ENCODE results near the gene VOPP1. TPM values are rescaled to one million over a fixed set of nuclear protein-coding genes. Genes with fewer than 3 reads are reported as not detected.

The VOPP1 gene
- total and polyA plus RNA-seq, 9 of the 15 experiments (the other 6 are each of a cell fraction or from before 2014, with no cell fraction given) = 8.2 to 45.8 (median 31.2) TPM

DNA sequence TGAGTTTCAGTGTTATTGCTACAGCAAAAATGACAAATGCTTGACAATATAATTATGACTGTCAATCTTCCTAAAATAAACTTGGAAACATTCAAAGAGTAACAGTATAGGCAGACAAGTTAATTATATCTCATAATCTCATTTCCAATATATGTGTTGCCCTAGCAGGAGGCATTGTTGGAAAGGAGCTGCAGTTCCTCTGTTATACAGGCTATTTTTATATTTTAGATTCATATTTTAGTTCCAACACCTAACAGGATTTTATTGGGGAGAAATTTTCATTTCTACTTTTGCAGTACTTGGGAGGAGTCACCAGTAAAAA lies 19.3 kb downstream of the VOPP1 start:
- Histone ChIP-seq H3K4me3 (no peak overlapping the region), H3K27me3 (ENCODE audit: control insufficient read depth in 2 of 2, insufficient read depth in 2 of 2, low read length in 2 of 2) (no peaks in the 10 kb centered on the region), H3K9ac (ENCODE audit: insufficient read depth in 1 of 2, low read depth in 2 of 2, low read length in 2 of 2) (no peak overlapping the region), H3K9me3 (replicated peaks; ENCODE audit: control insufficient read depth, insufficient read depth, low read depth, low read length) (no peaks in the 10 kb centered on the region), H3K9me1 (ENCODE audit: control insufficient read depth, insufficient read depth, low read length) (peaks cover 2% of the 10 kb centered on the region), H2AFZ (ENCODE audit: low read depth, low read length) (no peak overlapping the region), H3K36me3 (ENCODE audit: control insufficient read depth, insufficient read depth, low read length) (peaks cover 7% of the 10 kb centered on the region; the same call in 1 of the 3 replicates), H3K4me2 (ENCODE audit: insufficient read depth, low read length) (no peak overlapping the region), H3K4me1 (replicated peaks in 1 of 2; ENCODE audit: control insufficient read depth in 2 of 2, insufficient read depth in 2 of 2, low read length in 2 of 2) (peaks cover 15 to 19% of the 10 kb centered on the region in 2 experiments), H3K27ac (ENCODE audit: extremely low read depth, low read depth, low read length) (no peak overlapping the region), H4K20me1 (replicated peaks; ENCODE audit: control insufficient read depth, insufficient read depth, low read length) (peaks cover 36% of the 10 kb centered on the region), H3K79me2 (ENCODE audit: control insufficient read depth, insufficient read depth, low read length) (peaks cover 49% of the 10 kb centered on the region)
- intact Hi-C loops (cut with micrococcal nuclease) = no loop called here
- BruUV-seq (replicated peaks) = no TSS peak
- POLR2A ChIA-PET = interaction anchor here (1.4 to 1.6 kb wide), 2 partner anchors 11 to 27 kb away, joined by 3 to 5 read pairs; no protein-coding TSS in a partner anchor
- DNase-seq (ENCODE audit: extremely low read depth in 1 of 4, low spot score in 3 of 4) (no peak), ATAC-seq (no peak), FAIRE-seq (no peak)
- TF ChIP-seq FOSL1 (tag; conservative IDR thresholded peaks at IDR 0.05) = 0 out of 2 replicates have a peak, but pooled peaks have one; percentile 3
- TF ChIP-seq, protein P1, sequence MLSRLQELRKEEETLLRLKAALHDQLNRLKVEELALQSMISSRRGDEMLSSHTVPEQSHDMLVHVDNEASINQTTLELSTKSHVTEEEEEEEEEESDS (CRISPR knock-in tag; IDR thresholded peaks at IDR 0.05) = no peak
- CTCF ChIA-PET (ENCODE audit: low intra/inter-chr PET ratio) = no interaction called here
- in situ Hi-C loops (cut with MboI) = no loop called here

DNA sequence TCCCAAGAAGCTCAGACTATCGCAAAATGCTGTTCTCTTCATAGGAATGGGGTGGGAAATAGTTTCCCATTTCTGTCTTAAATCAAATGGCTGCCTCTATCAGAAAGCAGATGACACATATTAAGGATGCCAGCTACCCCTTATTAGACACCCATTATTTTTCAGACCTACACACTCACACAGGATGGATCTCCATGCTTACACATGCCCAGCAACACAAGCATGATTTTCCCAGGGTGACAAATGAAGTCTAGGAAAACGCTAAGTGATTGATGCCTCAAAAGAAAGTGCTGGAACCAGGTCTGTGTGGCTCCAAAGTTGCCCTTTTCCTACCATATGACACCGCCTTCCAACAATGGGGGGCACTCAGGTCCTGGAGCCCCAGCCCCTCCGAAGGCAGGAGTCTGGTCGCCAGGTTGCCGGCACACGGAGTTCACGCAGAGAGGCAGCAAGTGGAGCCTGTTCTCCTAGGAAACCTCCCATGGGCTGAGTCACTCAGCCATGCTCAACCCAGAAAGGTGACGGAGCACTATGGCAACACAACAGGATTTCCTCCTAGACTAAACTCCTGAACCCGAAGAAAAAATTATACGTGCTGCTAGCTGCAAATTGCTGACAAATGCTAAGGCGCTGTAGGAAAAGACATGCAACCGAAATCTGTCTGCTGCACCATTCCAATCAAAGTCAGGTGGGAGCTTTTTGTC lies 19.8 kb downstream of the VOPP1 start:
- Histone ChIP-seq H3K9me1 (ENCODE audit: control insufficient read depth, insufficient read depth, low read length) (peaks cover 2% of the 10 kb centered on the region), H3K4me1 (replicated peaks in 1 of 2; ENCODE audit: control insufficient read depth in 2 of 2, insufficient read depth in 2 of 2, low read length in 2 of 2) (peaks cover 12 to 13% of the 10 kb centered on the region in 2 experiments; a peak in 4 of 5 replicates), H3K4me3 (no peak overlapping the region), H3K36me3 (ENCODE audit: control insufficient read depth, insufficient read depth, low read length) (peaks cover 7% of the 10 kb centered on the region; the same call in 1 of the 3 replicates), H3K9me3 (replicated peaks; ENCODE audit: control insufficient read depth, insufficient read depth, low read depth, low read length) (no peaks in the 10 kb centered on the region), H3K27me3 (ENCODE audit: control insufficient read depth in 2 of 2, insufficient read depth in 2 of 2, low read length in 2 of 2) (no peaks in the 10 kb centered on the region), H2AFZ (ENCODE audit: low read depth, low read length) (no peak overlapping the region), H3K27ac (ENCODE audit: extremely low read depth, low read depth, low read length) (no peak overlapping the region), H3K9ac (ENCODE audit: insufficient read depth in 1 of 2, low read depth in 2 of 2, low read length in 2 of 2) (no peak overlapping the region), H4K20me1 (replicated peaks; ENCODE audit: control insufficient read depth, insufficient read depth, low read length) (peaks cover 36% of the 10 kb centered on the region), H3K79me2 (ENCODE audit: control insufficient read depth, insufficient read depth, low read length) (peaks cover 50% of the 10 kb centered on the region), H3K4me2 (ENCODE audit: insufficient read depth, low read length) (no peak overlapping the region)
- in situ Hi-C loops (cut with MboI) (no loop called here), intact Hi-C loops (cut with micrococcal nuclease) (no loop called here)
- ATAC-seq = 0 out of 3 replicates have a peak, but pooled peaks have one; percentile 17
- peak in 1 of 4 experiments; percentile 22 for DNase-seq (ENCODE audit: extremely low read depth in 1 of 4, low spot score in 3 of 4)
- ChIA-PET POLR2A (interaction anchor here (1.0 to 1.6 kb wide), 2 partner anchors 26 to 124 kb away, joined by 3 to 5 read pairs; no protein-coding TSS in a partner anchor), CTCF (ENCODE audit: low intra/inter-chr PET ratio) (no interaction called here)
- TF ChIP-seq, protein P2, sequence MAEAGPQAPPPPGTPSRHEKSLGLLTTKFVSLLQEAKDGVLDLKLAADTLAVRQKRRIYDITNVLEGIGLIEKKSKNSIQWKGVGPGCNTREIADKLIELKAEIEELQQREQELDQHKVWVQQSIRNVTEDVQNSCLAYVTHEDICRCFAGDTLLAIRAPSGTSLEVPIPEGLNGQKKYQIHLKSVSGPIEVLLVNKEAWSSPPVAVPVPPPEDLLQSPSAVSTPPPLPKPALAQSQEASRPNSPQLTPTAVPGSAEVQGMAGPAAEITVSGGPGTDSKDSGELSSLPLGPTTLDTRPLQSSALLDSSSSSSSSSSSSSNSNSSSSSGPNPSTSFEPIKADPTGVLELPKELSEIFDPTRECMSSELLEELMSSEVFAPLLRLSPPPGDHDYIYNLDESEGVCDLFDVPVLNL (CRISPR knock-in tag; IDR thresholded peaks at IDR 0.05; ENCODE audit: low read depth) = no peak
- TF ChIP-seq RFX1 (IDR thresholded peaks at IDR 0.05) (0 out of 2 replicates have a peak, but pooled peaks have one; percentile 19), ZNF197 (CRISPR knock-in tag; IDR thresholded peaks at IDR 0.05; ENCODE audit: low read depth) (no peak), EHMT2 (IDR thresholded peaks at IDR 0.05) (no peak), RBM34 (IDR thresholded peaks at IDR 0.05; ENCODE audit: borderline replicate concordance, insufficient read depth, low read length) (no peak), FOSL1 (tag; conservative IDR thresholded peaks at IDR 0.05) (0 out of 2 replicates have a peak, but pooled peaks have one; percentile 11)
- WGBS (ENCODE audit: insufficient coverage, low coverage, missing lambda C conversion rate) = 82% methylated on average over 11 of the region's 13 CpGs
- BruUV-seq (replicated peaks) = no TSS peak
- no peak for FAIRE-seq
